ENCODE data around the gene TANC1. TPM values are rescaled to one million over a fixed set of nuclear protein-coding genes. Genes with fewer than 3 reads are reported as not detected.
A peak's percentile ranks its signal among the peaks of the same experiment; 100 is the strongest.

The TANC1 gene
- total and polyA plus RNA-seq, 9 donors, result 14.3 to 25.2 (median 20.1) TPM

DNA sequence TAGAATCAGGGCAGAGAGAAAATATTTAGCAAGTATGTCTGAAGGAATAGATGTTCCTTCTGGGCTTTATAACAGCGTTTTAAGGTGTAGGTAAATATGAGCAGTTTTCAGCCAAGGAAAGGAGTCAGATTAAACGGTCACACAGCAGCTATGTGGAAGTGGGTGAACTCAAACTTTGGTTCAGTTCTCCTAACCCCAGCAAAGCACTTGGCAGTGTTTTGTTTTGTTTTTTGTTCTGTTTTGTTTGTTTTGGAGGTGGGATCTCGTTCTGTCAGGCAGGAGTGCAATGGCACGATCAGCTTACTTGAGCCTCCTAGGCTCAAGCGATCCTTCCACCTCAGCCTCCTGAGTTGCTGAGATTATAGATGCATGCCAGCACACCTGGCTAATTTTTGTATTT lies 24.6 kb downstream of the TANC1 start:
- Histone ChIP-seq H3K36me3 (ENCODE audit: control insufficient read depth, insufficient read depth, low read length) (no peaks in the 10 kb centered on the region), H3K27me3 (ENCODE audit: control insufficient read depth, insufficient read depth, low read length) (no peaks in the 10 kb centered on the region), H3K4me3 (ENCODE audit: low read length) (no peak overlapping the region), H3K9me3 (replicated peaks; ENCODE audit: control insufficient read depth, low read depth, low read length) (no peaks in the 10 kb centered on the region), H3K4me1 (ENCODE audit: control insufficient read depth, insufficient read depth, low read length) (no peaks in the 10 kb centered on the region), H3K27ac (ENCODE audit: low read length) (no peak overlapping the region)
- WGBS (ENCODE audit: insufficient coverage), result 80% methylated on average over 5 of the region's 5 CpGs
- no peak for DNase-seq

DNA sequence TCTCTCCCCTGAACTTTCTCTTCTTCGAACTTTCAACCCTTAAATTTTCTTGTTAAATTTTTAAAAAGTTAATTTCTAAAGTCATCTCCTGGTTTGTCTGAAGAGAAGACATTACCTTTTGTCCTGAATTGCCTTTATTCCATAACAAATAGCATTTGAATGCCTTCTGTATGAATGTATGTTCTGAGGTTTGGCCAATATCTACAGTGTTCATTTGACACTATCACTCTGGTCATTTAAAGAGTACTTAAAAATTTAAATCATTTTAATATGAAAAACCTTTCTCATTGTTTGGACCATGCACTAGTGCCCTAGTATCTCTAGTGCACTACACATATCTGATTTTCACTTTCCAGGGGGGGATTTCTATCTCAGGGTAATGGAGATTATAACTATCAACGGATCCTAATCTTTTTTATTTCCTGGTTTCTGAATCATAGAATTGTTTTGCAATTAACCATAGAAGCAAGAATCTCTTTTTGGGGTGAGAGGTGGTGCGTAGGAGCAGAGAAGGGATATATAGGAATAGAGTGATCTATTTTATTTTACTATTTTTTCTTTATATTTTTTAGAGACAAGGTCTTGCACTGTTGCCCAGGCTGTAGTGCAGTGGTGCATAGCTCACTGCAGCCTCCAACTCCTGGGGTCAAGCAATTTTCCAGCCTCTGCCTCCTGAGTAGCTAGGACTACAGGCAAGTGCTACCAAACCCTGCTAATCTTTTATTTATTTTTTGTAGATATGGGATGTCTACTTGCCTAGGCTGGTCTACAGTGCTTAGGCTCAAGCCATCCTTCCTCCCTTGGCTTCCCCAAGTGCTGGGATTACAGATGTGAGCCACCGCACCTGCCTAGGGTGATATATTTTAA lies 25.5 kb downstream of the TANC1 start:
- Histone ChIP-seq H3K4me3 (ENCODE audit: low read length) (no peak overlapping the region), H3K9me3 (replicated peaks; ENCODE audit: control insufficient read depth, low read depth, low read length) (no peaks in the 10 kb centered on the region), H3K27me3 (ENCODE audit: control insufficient read depth, insufficient read depth, low read length) (no peaks in the 10 kb centered on the region), H3K36me3 (ENCODE audit: control insufficient read depth, insufficient read depth, low read length) (no peaks in the 10 kb centered on the region), H3K4me1 (ENCODE audit: control insufficient read depth, insufficient read depth, low read length) (peaks cover 7% of the 10 kb centered on the region), H3K27ac (ENCODE audit: low read length) (no peak overlapping the region)
- WGBS (ENCODE audit: insufficient coverage), result no CpG with 5 or more reads among the region's 4 CpGs
- DNase-seq, result no peak

DNA sequence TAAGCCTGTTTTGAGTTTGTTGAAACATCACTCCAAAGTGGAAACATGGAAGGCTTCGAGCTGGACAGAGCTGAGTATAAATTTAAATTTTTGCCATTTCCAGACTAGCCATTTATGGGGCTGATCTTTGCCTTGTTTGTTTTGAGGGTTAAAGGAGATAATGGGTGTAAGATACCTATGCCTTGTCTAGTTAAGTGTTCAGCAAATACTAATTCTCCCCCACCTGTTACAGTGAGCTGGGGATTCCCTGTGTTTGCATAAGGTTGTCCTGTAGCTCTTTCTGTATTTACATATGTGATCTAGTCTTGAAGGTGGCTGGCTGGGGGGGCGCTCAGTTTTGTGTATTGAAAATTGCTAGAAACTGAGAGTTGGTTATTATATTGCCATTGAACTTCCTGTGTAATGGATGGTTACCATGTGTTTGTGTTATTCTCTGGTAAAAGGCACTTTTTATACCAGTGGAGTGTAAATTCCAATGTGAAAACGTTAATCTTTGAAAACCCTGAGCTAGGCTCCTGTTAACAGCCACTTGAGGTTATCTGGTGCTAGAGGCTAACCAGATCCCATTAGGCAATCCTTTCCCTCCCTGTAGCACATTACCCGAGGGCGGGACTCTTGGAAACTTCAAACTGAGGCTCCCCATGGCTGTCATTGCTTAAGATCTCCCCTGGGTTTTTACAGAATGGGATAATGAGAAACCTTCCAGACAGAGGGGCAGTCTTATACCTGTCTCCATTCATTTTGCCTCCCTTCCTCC lies 26.7 kb downstream of the TANC1 start:
- Histone ChIP-seq H3K9me3 (replicated peaks; ENCODE audit: control insufficient read depth, low read depth, low read length) (no peaks in the 10 kb centered on the region), H3K4me1 (ENCODE audit: control insufficient read depth, insufficient read depth, low read length) (peaks cover 11% of the 10 kb centered on the region)

DNA sequence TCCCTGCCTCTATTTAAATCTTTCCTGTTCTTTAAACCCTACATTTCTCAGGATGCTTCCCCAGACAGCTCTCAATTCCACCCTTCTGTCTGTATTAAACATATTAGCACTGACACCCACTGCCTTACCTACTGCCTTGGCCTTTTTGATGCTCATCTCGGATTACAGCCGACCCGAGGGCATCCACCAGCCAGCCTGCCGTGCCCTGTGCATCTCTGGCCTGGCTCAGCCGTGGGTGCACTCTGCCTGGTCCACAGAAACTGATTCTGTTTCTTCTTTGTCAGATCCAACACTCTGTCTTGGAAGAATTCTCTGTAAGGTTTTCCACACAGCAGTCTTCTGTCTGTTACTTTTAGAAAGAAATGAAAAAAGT lies 27.2 kb downstream of the TANC1 start:
- no peak for DNase-seq
- Histone ChIP-seq H3K36me3 (ENCODE audit: control insufficient read depth, insufficient read depth, low read length) (no peaks in the 10 kb centered on the region), H3K27me3 (ENCODE audit: control insufficient read depth, insufficient read depth, low read length) (no peaks in the 10 kb centered on the region), H3K27ac (ENCODE audit: low read length) (no peak overlapping the region), H3K4me1 (ENCODE audit: control insufficient read depth, insufficient read depth, low read length) (peaks cover 11% of the 10 kb centered on the region), H3K4me3 (ENCODE audit: low read length) (no peak overlapping the region), H3K9me3 (replicated peaks; ENCODE audit: control insufficient read depth, low read depth, low read length) (no peaks in the 10 kb centered on the region)
- 48% methylated on average over 5 of the region's 5 CpGs for WGBS (ENCODE audit: insufficient coverage)

More for the DNA sequence above, 26.7 kb downstream of the TANC1 start:
- Histone ChIP-seq H3K27ac (ENCODE audit: low read length) (no peak overlapping the region), H3K4me3 (ENCODE audit: low read length) (no peak overlapping the region), H3K27me3 (ENCODE audit: control insufficient read depth, insufficient read depth, low read length) (no peaks in the 10 kb centered on the region), H3K36me3 (ENCODE audit: control insufficient read depth, insufficient read depth, low read length) (no peaks in the 10 kb centered on the region)
- DNase-seq, result no peak
- 88% methylated on average over 1 of the region's 5 CpGs for WGBS (ENCODE audit: insufficient coverage)

DNA sequence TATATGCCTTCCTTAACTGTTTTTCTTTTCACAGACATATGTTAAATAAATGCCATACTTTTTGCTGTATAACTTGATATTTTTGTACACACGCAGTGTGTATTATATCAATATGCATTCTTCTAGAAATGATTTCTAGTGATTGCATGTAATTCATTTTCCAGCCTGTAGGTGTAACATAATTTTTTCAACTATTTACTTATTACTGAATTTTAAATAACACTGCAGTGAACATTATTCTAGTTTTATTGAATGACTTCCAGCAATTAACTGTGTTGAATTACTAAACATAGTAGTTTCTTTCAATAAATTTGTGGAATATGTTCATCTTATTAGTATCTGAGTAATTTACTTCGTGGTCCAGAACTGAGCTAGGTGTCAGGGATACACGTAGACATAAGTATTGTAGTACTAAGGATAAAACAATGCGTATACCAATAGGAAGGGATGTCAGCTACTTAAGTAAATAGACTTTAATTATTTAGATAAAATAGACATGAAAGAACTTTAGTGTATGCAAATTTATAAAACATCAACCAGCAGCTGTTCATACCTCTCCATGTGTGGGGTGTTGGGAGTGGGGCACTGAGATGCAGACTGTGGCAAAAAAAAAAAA lies 28.0 kb downstream of the TANC1 start:
- Histone ChIP-seq H3K27ac (ENCODE audit: low read length) (no peak overlapping the region), H3K4me1 (ENCODE audit: control insufficient read depth, insufficient read depth, low read length) (peaks cover 11% of the 10 kb centered on the region), H3K27me3 (ENCODE audit: control insufficient read depth, insufficient read depth, low read length) (no peaks in the 10 kb centered on the region), H3K4me3 (ENCODE audit: low read length) (no peak overlapping the region), H3K36me3 (ENCODE audit: control insufficient read depth, insufficient read depth, low read length) (peaks cover 4% of the 10 kb centered on the region), H3K9me3 (replicated peaks; ENCODE audit: control insufficient read depth, low read depth, low read length) (no peaks in the 10 kb centered on the region)
- no CpG with 5 or more reads among the region's 4 CpGs for WGBS (ENCODE audit: insufficient coverage)
- no peak for DNase-seq

DNA sequence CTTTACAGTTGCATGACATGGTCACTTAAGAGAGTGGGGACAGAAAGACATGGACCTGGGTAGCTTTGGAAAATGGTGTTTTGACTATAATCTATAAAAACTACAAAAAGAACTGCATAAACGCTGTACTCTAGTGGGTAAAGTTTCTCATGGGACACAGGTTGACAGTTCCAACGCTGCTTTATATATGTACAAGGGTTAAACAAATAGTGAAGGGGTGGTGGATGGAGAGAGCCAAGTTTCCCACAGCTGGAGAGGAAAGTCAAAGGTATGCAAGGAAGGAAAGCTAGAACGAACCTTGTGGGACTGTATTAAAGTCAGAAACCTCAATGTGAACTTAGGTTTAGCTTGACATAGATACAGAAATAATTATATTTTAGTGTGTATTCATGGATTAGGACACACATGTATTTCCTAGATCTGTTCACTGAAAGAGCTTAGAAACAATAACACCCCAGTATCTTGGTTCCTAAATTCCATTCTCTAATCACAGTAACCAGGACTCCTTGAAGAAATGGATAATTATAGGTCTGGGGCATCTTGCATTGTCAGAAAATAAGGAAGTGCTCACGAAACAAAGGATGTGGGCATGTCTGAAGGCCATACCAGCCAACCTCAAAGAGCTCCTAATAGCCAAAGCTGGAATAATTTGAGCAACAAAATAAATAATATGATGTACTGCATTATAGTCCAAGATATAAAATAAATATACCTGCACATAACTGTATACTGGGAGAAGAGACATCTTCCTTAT lies 28.8 kb downstream of the TANC1 start:
- Histone ChIP-seq H3K27ac (ENCODE audit: low read length) (no peak overlapping the region), H3K9me3 (replicated peaks; ENCODE audit: control insufficient read depth, low read depth, low read length) (no peaks in the 10 kb centered on the region), H3K4me3 (ENCODE audit: low read length) (no peak overlapping the region), H3K27me3 (ENCODE audit: control insufficient read depth, insufficient read depth, low read length) (no peaks in the 10 kb centered on the region), H3K36me3 (ENCODE audit: control insufficient read depth, insufficient read depth, low read length) (peaks cover 11% of the 10 kb centered on the region), H3K4me1 (ENCODE audit: control insufficient read depth, insufficient read depth, low read length) (peaks cover 11% of the 10 kb centered on the region)
- DNase-seq, result no peak
- 43% methylated on average over 1 of the region's 4 CpGs for WGBS (ENCODE audit: insufficient coverage)

DNA sequence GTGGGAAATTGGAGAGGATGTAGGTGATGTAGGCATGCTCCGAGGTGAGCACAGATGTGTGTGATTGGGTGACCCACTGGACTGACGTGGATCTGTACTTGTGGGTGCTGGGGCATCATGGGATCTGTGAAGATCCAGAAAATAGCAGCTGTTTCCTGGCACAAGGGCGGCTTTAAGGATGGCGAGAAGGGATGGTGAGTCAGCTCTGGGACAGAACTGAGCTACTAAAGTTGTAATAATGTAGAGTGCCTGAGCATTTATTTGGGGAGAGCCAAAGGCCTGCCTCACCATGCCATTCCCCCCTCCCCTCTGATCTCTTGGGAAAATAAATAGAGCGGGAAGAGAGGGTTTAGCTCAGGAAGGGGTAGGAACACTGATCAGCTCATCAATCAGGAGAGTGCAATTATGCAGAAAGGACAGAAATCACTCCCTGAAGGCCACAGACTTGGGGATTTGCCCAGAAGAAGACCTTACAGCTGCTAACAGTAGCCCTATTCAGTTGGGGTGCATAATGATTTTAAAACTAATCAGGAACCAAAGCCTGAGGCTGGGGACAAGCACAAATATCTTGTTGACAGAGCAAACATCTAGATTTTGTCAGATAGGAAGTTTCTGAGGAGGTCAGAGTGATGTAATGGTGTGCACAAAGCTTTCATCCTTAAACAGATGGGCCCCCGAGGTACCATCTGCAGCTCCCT lies 30.3 kb downstream of the TANC1 start:
- DNase-seq, result no peak
- no peak overlapping the region for H3K4me3 ChIP-seq (ENCODE audit: low read length)
- H3K36me3 ChIP-seq (ENCODE audit: control insufficient read depth, insufficient read depth, low read length), result peaks cover 22% of the 10 kb centered on the region
- H3K27me3 ChIP-seq (ENCODE audit: control insufficient read depth, insufficient read depth, low read length), result no peaks in the 10 kb centered on the region
- 84% methylated on average over 3 of the region's 6 CpGs for whole genome bisulfite sequencing (ENCODE audit: insufficient coverage)
- peaks cover 11% of the 10 kb centered on the region for H3K4me1 ChIP-seq (ENCODE audit: control insufficient read depth, insufficient read depth, low read length)
- no peaks in the 10 kb centered on the region for H3K9me3 ChIP-seq (replicated peaks; ENCODE audit: control insufficient read depth, low read depth, low read length)
- H3K27ac ChIP-seq (ENCODE audit: low read length), result peak overlapping the region; percentile 57

DNA sequence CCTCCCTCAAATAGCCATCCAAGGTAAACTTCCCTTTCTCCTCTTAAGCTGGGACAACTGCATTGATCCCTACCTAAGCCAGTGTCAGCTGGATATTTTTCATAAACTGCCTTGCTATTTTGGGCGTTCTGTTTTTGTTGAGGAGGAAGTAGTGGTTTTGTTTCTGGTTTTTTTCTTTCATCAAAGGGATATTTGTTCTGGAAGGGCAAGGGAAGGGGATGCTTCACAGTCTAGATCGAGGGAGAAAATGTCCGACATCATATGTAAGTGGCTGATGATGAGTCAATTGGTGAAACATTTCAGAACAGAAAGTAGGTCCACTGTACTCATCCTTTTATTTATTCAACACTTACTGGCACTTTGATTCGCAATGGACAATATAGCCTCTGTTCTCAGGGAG lies 31.0 kb downstream of the TANC1 start:
- Histone ChIP-seq H3K27me3 (ENCODE audit: control insufficient read depth, insufficient read depth, low read length) (no peaks in the 10 kb centered on the region), H3K36me3 (ENCODE audit: control insufficient read depth, insufficient read depth, low read length) (peaks cover 22% of the 10 kb centered on the region), H3K4me1 (ENCODE audit: control insufficient read depth, insufficient read depth, low read length) (peaks cover 11% of the 10 kb centered on the region), H3K27ac (ENCODE audit: low read length) (peak overlapping the region; percentile 57), H3K9me3 (replicated peaks; ENCODE audit: control insufficient read depth, low read depth, low read length) (no peaks in the 10 kb centered on the region), H3K4me3 (ENCODE audit: low read length) (no peak overlapping the region)
- WGBS (ENCODE audit: insufficient coverage), result no CpG with 5 or more reads among the region's 4 CpGs
- DNase-seq, result no peak

DNA sequence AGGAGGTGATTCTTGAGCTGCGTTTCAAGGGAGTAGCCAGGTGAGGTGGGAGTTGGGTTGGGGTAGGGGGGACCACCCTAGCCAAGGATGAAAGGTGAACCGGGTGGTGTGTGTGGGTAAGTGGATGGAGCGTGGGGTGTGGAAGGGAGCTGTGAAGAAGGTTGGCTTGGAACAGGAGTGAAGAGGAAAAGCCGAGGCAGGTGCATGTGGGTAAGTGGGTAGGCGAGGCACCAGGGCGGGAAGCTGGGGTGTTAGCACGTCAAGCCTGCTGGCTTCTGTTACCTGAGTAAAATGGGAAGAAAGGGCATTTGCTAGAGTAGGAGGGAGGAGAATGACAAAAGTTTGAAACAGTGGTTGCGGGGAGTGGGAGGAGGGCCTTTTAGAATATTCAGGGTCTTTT lies 31.6 kb downstream of the TANC1 start:
- Histone ChIP-seq H3K4me1 (ENCODE audit: control insufficient read depth, insufficient read depth, low read length) (peaks cover 11% of the 10 kb centered on the region), H3K36me3 (ENCODE audit: control insufficient read depth, insufficient read depth, low read length) (peaks cover 27% of the 10 kb centered on the region), H3K27ac (ENCODE audit: low read length) (no peak overlapping the region), H3K4me3 (ENCODE audit: low read length) (no peak overlapping the region), H3K27me3 (ENCODE audit: control insufficient read depth, insufficient read depth, low read length) (no peaks in the 10 kb centered on the region), H3K9me3 (replicated peaks; ENCODE audit: control insufficient read depth, low read depth, low read length) (peaks cover 5% of the 10 kb centered on the region)
- 95% methylated on average over 8 of the region's 8 CpGs for WGBS (ENCODE audit: insufficient coverage)
- no peak for DNase-seq

Data from muscle of leg (tissue), 11 donors.